HepG2 (cell line): Measurements from ENCODE around the gene DCP1B. TPM values are rescaled to one million over a fixed set of nuclear protein-coding genes. Genes with fewer than 3 reads are reported as not detected.

ENCODE experiments used
- ATAC-seq: fragments of 200-7000 bp; cut with Tn5 transposase; 3 replicates; pipeline ENCODE4 v1.9.1; 2020; ENCODE audit warnings: mild to moderate bottlenecking, moderate library complexity
- BruUV-seq: library from RNA; stranded (reverse); fragments of 400-500 nt; replicated peaks from 2 replicates; lab custom pipeline; 2021; lab: Mats Ljungman, UMichigan
- CTCF ChIA-PET: fragments of 300-600 bp; formaldehyde crosslinking; extraction: SDS; loops from one replicate; lab custom pipeline; 2021; ENCODE audit warnings: low total read pairs, inconsistent platforms, low intra/inter-chr PET ratio; lab: Yijun Ruan, JAX
- POLR2A ChIA-PET: fragments of 350-600 bp; sonication (Branson Sonifier 250); formaldehyde crosslinking; loops from one replicate; lab custom pipeline; 2020; ENCODE audit warnings: antibody characterized with exemption, inconsistent platforms; lab: Yijun Ruan, JAX
- DNase-seq: peaks from one replicate; pipeline ENCODE4 v3.0.0-alpha.2; 2015; ENCODE audit warnings: low spot score
- FAIRE-seq: peaks from 3 replicates; lab custom pipeline; 2011; peaks lifted over from hg19 to GRCh38; lab: Jason Lieb, UNC
- H2AFZ ChIP-seq: one replicate; pipeline ENCODE4 v1.6.1; 2011; ENCODE audit warnings: low read length, inconsistent platforms
- H3K27ac ChIP-seq: fragments of 300-600 bp; 3 replicates; pipeline ENCODE4 v1.8.0; 2011; ENCODE audit warnings: mixed run types, mild to moderate bottlenecking, mixed read lengths, low read length, inconsistent platforms; ENCODE audit not compliant: insufficient read depth; ENCODE audit errors: extremely low read length
- H3K27me3 ChIP-seq, 2 experiments: fragments of 200-600 bp in 1 of 2; 2 replicates in 1 of 2; 3 replicates in 1 of 2; pipeline versions ENCODE4 v1.6.0 to v1.8.0; 2011; ENCODE audit warnings: low read length in 2 of 2, mild to moderate bottlenecking in 2 of 2, moderate library complexity in 2 of 2, inconsistent platforms in 1 of 2; ENCODE audit not compliant: insufficient read depth in 2 of 2, control insufficient read depth in 1 of 2
- H3K36me3 ChIP-seq, 2 experiments: fragments of 200-600 bp in 1 of 2; replicated peaks in 1 of 2; 2 replicates in 1 of 2; 3 replicates in 1 of 2; pipeline versions ENCODE4 v1.5.1 to v1.8.0; 2011; ENCODE audit warnings: low read length in 2 of 2, inconsistent platforms in 1 of 2; ENCODE audit not compliant: insufficient read depth in 2 of 2, control insufficient read depth in 1 of 2
- H3K4me1 ChIP-seq: 2 replicates; pipeline ENCODE4 v1.5.1; 2012; ENCODE audit warnings: low read length, inconsistent platforms; ENCODE audit not compliant: insufficient read depth
- H3K4me2 ChIP-seq: 2 replicates; pipeline ENCODE4 v1.6.0; 2011; ENCODE audit warnings: low read depth, low read length, inconsistent platforms
- H3K4me3 ChIP-seq, 3 experiments: fragments of 200-600 bp in 1 of 3; sonication (generic), shearing (Covaris generic) in 1 of 3; replicated peaks in 1 of 3; 2 replicates each; pipeline ENCODE4 v1.5.1; 2011 to 2016; ENCODE audit warnings: low read length in 3 of 3, inconsistent platforms in 2 of 3, low read depth in 2 of 3, mild to moderate bottlenecking in 2 of 3, control low read depth in 1 of 3, mixed read lengths in 1 of 3; ENCODE audit not compliant: insufficient read depth in 1 of 3
- H3K79me2 ChIP-seq: one replicate; pipeline ENCODE4 v1.6.1; 2011; ENCODE audit warnings: low read length, inconsistent platforms; ENCODE audit not compliant: insufficient read depth
- H3K9ac ChIP-seq: 2 replicates; pipeline ENCODE4 v1.6.0; 2011; ENCODE audit warnings: mild to moderate bottlenecking, low read depth, low read length, inconsistent platforms; ENCODE audit not compliant: insufficient read depth
- H3K9me3 ChIP-seq: 2 replicates; pipeline ENCODE4 v1.5.1; 2012; ENCODE audit warnings: mild to moderate bottlenecking, low read length
- H4K20me1 ChIP-seq: 2 replicates; pipeline ENCODE4 v1.6.0; 2011; ENCODE audit warnings: inconsistent platforms, mild to moderate bottlenecking, low read length, moderate library complexity; ENCODE audit not compliant: insufficient read depth
- FOXA3 ChIP-seq: IDR thresholded peaks from 2 replicates; pipeline ENCODE4 v1.6.1; 2016; ENCODE audit warnings: missing genetic modification reagents, missing compliant biosample characterization
- MEIS2 ChIP-seq: sonication (generic); formaldehyde crosslinking; IDR thresholded peaks from 2 replicates; pipeline ENCODE4 v1.9.0; 2021; ENCODE audit warnings: mild to moderate bottlenecking, missing genetic modification reagents
- NR2C2 ChIP-seq: sonication (generic); formaldehyde crosslinking; IDR thresholded peaks from 2 replicates; pipeline ENCODE4 v1.4.0; 2020; ENCODE audit warnings: missing genetic modification reagents, mild to moderate bottlenecking, moderate library complexity, borderline replicate concordance
- NR2F6 ChIP-seq, 2 experiments: IDR thresholded peaks; 2 replicates each; pipeline ENCODE4 v1.6.1; 2016; ENCODE audit warnings: antibody characterized with exemption in 1 of 2, mild to moderate bottlenecking in 1 of 2
- SALL1 ChIP-seq: sonication (generic); formaldehyde crosslinking; IDR thresholded peaks from 2 replicates; pipeline ENCODE4 v1.8.0; 2022; ENCODE audit warnings: mild to moderate bottlenecking, missing genetic modification reagents
- ZMYM4 ChIP-seq: sonication (generic); formaldehyde crosslinking; IDR thresholded peaks from 2 replicates; pipeline ENCODE4 v1.8.1; 2023; ENCODE audit warnings: mild to moderate bottlenecking, missing genetic modification reagents
- ZNF354B ChIP-seq: sonication (generic); formaldehyde crosslinking; IDR thresholded peaks from 2 replicates; pipeline ENCODE4 v1.8.0; 2022; ENCODE audit warnings: mild to moderate bottlenecking, missing genetic modification reagents
- ZNF572 ChIP-seq: sonication (generic); formaldehyde crosslinking; IDR thresholded peaks from 2 replicates; pipeline ENCODE4 v1.5.1; 2020; ENCODE audit warnings: mild to moderate bottlenecking, missing genetic modification reagents
- WGBS: methylation state at CpG from one replicate; pipeline ENCODE4 v1.1.6; 2017; ENCODE audit warnings: low lambda C conversion rate; 5-methylcytosine and 5-hydroxymethylcytosine counted together
- in situ Hi-C: cut with HindIII; loops from 2 replicates; pipeline ENCODE4 v1.10.0; 2017; ENCODE audit warnings: low pct_unique_long_range_greater_than_20kb; ENCODE audit not compliant: extremely low pct_ligation_motif_present
- intact Hi-C: fragments of 100-400 bp; cut with micrococcal nuclease; formaldehyde crosslinking; loops from one replicate; pipeline ENCODE4 v1.10.0; 2022; ENCODE audit not compliant: unreplicated experiment
- polyA plus RNA-seq, 8 experiments: library from polyadenylated mRNA; depleted of rRNA in 3 of 8; stranded (reverse) in 7 of 8; unstranded in 1 of 8; fragments of >200 nt; fragmentation: Illumina TruSeq in 4 of 8; extraction: Trizol in 4 of 8; gene quantifications; 2 replicates each; pipeline versions ENCODE4 v1.2.1 to v1.2.3, GENCODE V29; 2011 to 2016; ENCODE audit warnings: low read depth in 4 of 8, missing spikeins in 1 of 8, mixed read lengths in 1 of 8; ENCODE audit not compliant: insufficient read depth in 1 of 8
- total RNA-seq, 5 experiments: library from RNA; depleted of rRNA; stranded (reverse); fragments of >200 nt; fragmentation: Illumina TruSeq; extraction: Trizol; gene quantifications; 2 replicates each; pipeline ENCODE4 v1.2.3, GENCODE V29; 2016; ENCODE audit warnings: low read depth in 1 of 5

Gene DCP1B
- total and polyA plus RNA-seq, 2 of the 13 experiments (the other 11 are each of a cell fraction or from before 2014, with no cell fraction given): 11.4 to 27.2 TPM

GRCh38 chr12:1918884-1919236 lies 85.4 kb downstream of the DCP1B start:
- BruUV-seq: no TSS peak
- FAIRE-seq (no peak), ATAC-seq (peak; percentile 30; the same call in 2 of the 3 replicates), DNase-seq (no peak)
- Histone ChIP-seq H3K4me1 (peaks cover 18% of the 10 kb centered on the region; the same call in 1 of the 2 replicates), H3K9ac (no peak overlapping the region), H3K79me2 (no peaks in the 10 kb centered on the region), H3K36me3 (no peaks in the 10 kb centered on the region), H2AFZ (no peak overlapping the region), H3K9me3 (no peaks in the 10 kb centered on the region), H4K20me1 (no peaks in the 10 kb centered on the region), H3K27me3 (peaks cover 7 to 45% of the 10 kb centered on the region in 2 experiments), H3K27ac (no peak overlapping the region), H3K4me3 (no peak overlapping the region), H3K4me2 (no peak overlapping the region)
- CTCF ChIA-PET: no interaction called here
- POLR2A ChIA-PET: no interaction called here
- in situ Hi-C loops: no loop called here
- intact Hi-C loops: no loop called here
- 0% methylated on average over 1 of the region's 6 CpGs for WGBS
- TF ChIP-seq ZMYM4 (CRISPR knock-in tag) (no peak), ZNF354B (CRISPR knock-in tag) (no peak), NR2C2 (CRISPR knock-in tag) (peak; percentile 24; the same call in 1 of the 2 replicates), SALL1 (CRISPR knock-in tag) (no peak), MEIS2 (no peak), NR2F6 (IDR thresholded peaks at IDR 0.05) (no peak), NR2F6 (CRISPR knock-in tag; IDR thresholded peaks at IDR 0.05) (no peak)

- H3K4me1 ChIP-seq: peaks cover 18% of the 10 kb centered on the region; the same call in 1 of the 2 replicates
- ChIA-PET POLR2A (no interaction called here), CTCF (no interaction called here)
- DNase-seq (no peak), ATAC-seq (no peak), FAIRE-seq (no peak)
- H3K9ac ChIP-seq: no peak within 1 kb of the TSS
- TF ChIP-seq ZNF572 (CRISPR knock-in tag): no peak
- no peak for TF ChIP-seq FOXA3
- H3K27me3 ChIP-seq: peaks cover 7 to 49% of the 10 kb centered on the region in 2 experiments
- no peaks in the 10 kb centered on the region for H3K9me3 ChIP-seq
- no peak within 1 kb of the TSS for H3K4me3 ChIP-seq
- intact Hi-C loops (no loop called here), in situ Hi-C loops (no loop called here)
- no peaks in the 10 kb centered on the region for H3K79me2 ChIP-seq
- 33% methylated on average over 12 of the region's 18 CpGs for WGBS
- no peak within 1 kb of the TSS for H3K27ac ChIP-seq
- H2AFZ ChIP-seq: no peak within 1 kb of the TSS
- BruUV-seq: no TSS peak
- H3K4me2 ChIP-seq: no peak within 1 kb of the TSS; the same call in 1 of the 2 replicates
- H3K36me3 ChIP-seq: no peaks in the 10 kb centered on the region
- H4K20me1 ChIP-seq: no peaks in the 10 kb centered on the region
Observed at GRCh38 chr12:1918081-1918883, 86.0 kb downstream of the DCP1B start, which contains the start of gene CACNA2D4. TSS of gene CACNA2D4 (minus strand) at chr12:1918652. CDS start at chr12:1918473, 179 bp downstream.
